ENCODE results near the gene PRKG2.
"Not testable (repeated sequence)": the region's sequence is repeated elsewhere in the genome, so short reads cannot be mapped to it uniquely, and the experiment has no call there.

- TF ChIP-seq CTCF, POLR2A (IDR thresholded peaks at IDR 0.05): not testable (repeated sequence)
Observed at GRCh38 chr4:81222082-81222472, 7.1 kb upstream of the PRKG2 start.
